VCaP (cell line): ENCODE results near the gene RABGAP1L.

ENCODE experiments used
- H3K27ac ChIP-seq: fragments of 450-650 bp; 2 replicates; pipeline ENCODE4 v1.5.1; 2017
- CTCF ChIP-seq: fragments of 450-650 bp; conservative IDR thresholded peaks from 2 replicates; pipeline ENCODE4 v1.5.1; 2017; ENCODE audit warnings: mild to moderate bottlenecking, moderate library complexity

RABGAP1L gene

GRCh38 chr1:174447866-174448530 is 288.7 kb downstream of the RABGAP1L start, which contains the start of gene GPR52:
Gene GPR52, plus strand, starts transcription at chr1:174447964. Its CDS starts 148 bp downstream, at chr1:174448112.
- TF ChIP-seq CTCF: no peak
- no peak within 1 kb of the TSS for H3K27ac ChIP-seq

- no peak for TF ChIP-seq CTCF
Measured at GRCh38 chr1:174448531-174448883, 289.2 kb downstream of the RABGAP1L start.

DNA sequence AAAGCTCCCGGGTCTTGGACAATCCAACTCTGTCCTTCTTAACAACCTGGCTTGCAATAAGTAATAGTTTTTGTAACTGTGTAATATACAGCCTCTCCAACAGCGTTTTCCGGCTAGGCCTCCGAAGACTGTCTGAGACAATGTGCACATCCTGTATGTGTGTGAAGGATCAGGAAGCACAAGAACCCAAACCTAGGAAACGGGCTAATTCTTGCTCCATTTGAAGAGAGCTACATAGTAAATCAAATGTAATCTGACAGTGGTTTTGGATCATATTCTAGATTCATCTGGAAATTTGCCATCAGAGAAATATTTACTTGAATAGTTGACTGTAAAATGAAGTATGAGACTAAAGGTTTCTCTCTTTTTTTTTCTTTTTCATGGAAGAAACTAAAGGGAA is 289.7 kb downstream of the RABGAP1L start:
- TF ChIP-seq CTCF: no peak
- H3K27ac ChIP-seq: no peak overlapping the region

More at GRCh38 chr1:174448531-174448883, 289.2 kb downstream of the RABGAP1L start:
- H3K27ac ChIP-seq: no peak overlapping the region

DNA sequence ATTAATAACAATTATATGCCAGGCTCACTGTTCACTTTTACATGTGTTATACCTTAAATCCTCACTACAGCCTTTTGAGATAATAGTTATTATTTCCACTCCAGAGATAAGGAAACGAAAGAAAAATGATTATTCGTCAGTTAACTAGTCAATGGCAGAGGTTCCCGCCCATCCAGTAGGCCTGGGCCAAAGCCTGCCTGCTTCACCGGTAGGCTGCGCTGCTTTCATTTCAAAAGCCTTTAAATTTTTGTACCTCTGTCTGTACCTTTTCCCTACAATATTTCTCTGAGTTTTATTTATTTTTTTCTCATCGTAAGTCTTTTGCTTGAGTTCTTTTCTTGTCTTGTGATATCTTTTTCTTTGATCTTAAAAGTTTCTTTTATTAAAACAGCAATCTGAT is 292.1 kb downstream of the RABGAP1L start:
- TF ChIP-seq CTCF: no peak
- no peak overlapping the region for H3K27ac ChIP-seq

GRCh38 chr1:174465855-174466254 is 306.5 kb downstream of the RABGAP1L start:
- H3K27ac ChIP-seq: no peak overlapping the region
- TF ChIP-seq CTCF: no peak

GRCh38 chr1:174466607-174467006 is 307.3 kb downstream of the RABGAP1L start:
- no peak for TF ChIP-seq CTCF
- H3K27ac ChIP-seq: no peak overlapping the region

DNA sequence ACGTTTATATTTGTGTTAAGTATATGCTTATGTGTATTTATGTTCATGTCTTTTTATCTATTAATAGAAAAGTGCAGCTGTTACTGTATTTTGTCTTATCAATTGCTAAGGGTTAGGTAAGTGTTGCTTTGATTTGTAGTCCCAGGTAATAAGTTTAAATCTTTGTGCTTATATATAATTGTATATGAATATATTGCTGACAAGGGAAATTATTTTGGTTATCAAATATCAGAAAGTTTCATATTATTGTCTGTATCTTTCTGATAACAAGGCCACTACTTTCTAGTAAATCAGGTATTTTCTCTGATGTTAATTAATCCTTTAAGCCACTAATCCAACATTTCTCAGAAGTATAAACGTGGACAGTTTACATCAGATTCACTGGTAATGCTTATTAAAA is 309.7 kb downstream of the RABGAP1L start:
- H3K27ac ChIP-seq: no peak overlapping the region
- no peak for TF ChIP-seq CTCF
